OCI-LY3 (cell line): Measurements from ENCODE around the gene SAMD5.

Experiments used
- H2AFZ ChIP-seq: fragments of 200-600, 300-600 bp; shearing (Covaris generic); 2 replicates; pipeline ENCODE4 v1.6.0; 2014; ENCODE audit warnings: antibody characterized with exemption, low read depth, low read length
- H3K27ac ChIP-seq: fragments of 200-600, 300-600 bp; sonication (generic); 2 replicates; pipeline ENCODE4 v1.5.1; 2014; ENCODE audit warnings: mild to moderate bottlenecking, low read length, moderate library complexity, mixed read lengths
- H3K27me3 ChIP-seq: fragments of 200-600, 300-600 bp; sonication (generic); 2 replicates; pipeline ENCODE4 v1.6.1; 2014; ENCODE audit warnings: low read depth, low read length, mixed read lengths
- H3K36me3 ChIP-seq: fragments of 200-600, 300-600 bp; sonication (generic); replicated peaks from 2 replicates; pipeline ENCODE3; 2014; ENCODE audit warnings: low read depth, low read length, mixed read lengths
- H3K4me1 ChIP-seq: fragments of 300-600, 200-600 bp; sonication (generic); 2 replicates; pipeline ENCODE4 v1.6.1; 2014; ENCODE audit warnings: low read length, mixed read lengths
- H3K4me2 ChIP-seq: fragments of 200-600, 300-600 bp; sonication (generic); 2 replicates; pipeline ENCODE4 v1.6.1; 2014; ENCODE audit warnings: low read length, mixed read lengths
- H3K4me3 ChIP-seq: fragments of 300-600, 200-600 bp; sonication (generic); 2 replicates; pipeline ENCODE4 v1.5.1; 2014; ENCODE audit warnings: antibody characterized with exemption, mild to moderate bottlenecking, low read length, moderate library complexity
- H3K79me2 ChIP-seq: fragments of 300-600, 200-600 bp; shearing (Covaris generic); 2 replicates; pipeline ENCODE4 v1.6.1; 2014; ENCODE audit warnings: mild to moderate bottlenecking, low read length, mixed read lengths
- H3K9ac ChIP-seq: fragments of 300-600, 200-600 bp; shearing (Covaris generic); 2 replicates; pipeline ENCODE4 v1.6.0; 2014; ENCODE audit warnings: mild to moderate bottlenecking, low read length, moderate library complexity
- H3K9me3 ChIP-seq: fragments of 200-600, 300-600 bp; shearing (Covaris generic); 2 replicates; pipeline ENCODE4 v1.6.1; 2014; ENCODE audit warnings: low read length, mixed read lengths; ENCODE audit not compliant: insufficient read depth
- H4K20me1 ChIP-seq: fragments of 200-600, 300-600 bp; sonication (generic); 2 replicates; pipeline ENCODE4 v1.6.1; 2016; ENCODE audit warnings: low read length, mixed read lengths; ENCODE audit not compliant: insufficient read depth
- CTCF ChIP-seq: fragments of 200-600, 300-600 bp; sonication (generic); IDR thresholded peaks from 2 replicates; pipeline ENCODE4 v1.5.1; 2014; ENCODE audit warnings: antibody characterized with exemption, low read length, low read depth
- EZH2phosphoT487 ChIP-seq: fragments of 200-600 bp; shearing (Covaris generic); IDR thresholded peaks from 2 replicates; pipeline ENCODE4 v1.6.1; 2018; ENCODE audit warnings: antibody characterized with exemption, mixed run types, low read depth

SAMD5 gene

DNA sequence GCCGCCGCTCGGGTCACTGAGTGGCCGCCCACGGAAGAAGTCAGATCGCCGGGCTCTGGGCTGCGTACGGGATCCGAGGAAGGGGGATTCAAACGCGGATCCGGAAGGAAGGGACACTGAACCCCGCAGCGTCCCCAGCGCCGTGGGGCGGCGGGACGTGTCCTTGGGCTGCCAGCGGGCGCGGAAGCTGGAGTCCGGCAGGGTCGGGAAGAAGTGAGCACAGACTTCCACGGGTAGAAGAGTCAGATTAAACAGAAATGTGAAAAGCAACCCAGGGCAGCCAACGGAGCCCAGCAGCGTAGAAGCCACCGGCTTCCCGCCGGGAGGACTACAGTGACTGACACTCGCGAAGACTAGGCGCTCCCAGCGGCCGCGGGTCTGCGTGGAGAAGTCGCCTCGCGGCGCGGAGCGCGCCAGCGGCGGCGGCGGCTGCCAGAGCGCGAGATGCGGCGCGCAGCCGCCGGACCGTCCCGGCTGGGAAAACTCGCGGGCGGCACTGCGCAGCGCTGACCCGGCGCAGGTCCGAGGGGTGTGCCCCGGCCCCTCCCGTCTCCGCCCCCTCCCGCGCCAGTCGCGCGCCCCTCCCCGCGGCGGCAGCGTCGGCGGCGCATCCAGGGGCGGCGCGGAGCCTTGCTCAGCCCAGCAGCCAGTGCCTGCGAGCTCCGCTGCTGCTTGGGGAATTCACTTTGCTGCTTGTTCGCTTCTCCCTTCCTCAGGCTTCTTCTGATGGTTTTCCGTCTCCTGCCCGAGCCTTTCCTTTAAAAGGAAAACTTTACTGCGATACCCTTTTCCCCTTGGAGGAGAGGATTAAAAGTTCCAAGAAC is at the start of gene SAMD5:
Gene SAMD5 (plus strand): TSS at position 649 of the 824 bp plus-strand sequence. CDS start 239 bp downstream, outside the sequence.
- H3K4me1 ChIP-seq: no peaks in the 10 kb centered on the region
- no peak within 1 kb of the TSS for H3K4me3 ChIP-seq
- no peak within 1 kb of the TSS for H2AFZ ChIP-seq
- H3K9me3 ChIP-seq: no peaks in the 10 kb centered on the region
- H4K20me1 ChIP-seq: no peaks in the 10 kb centered on the region
- H3K36me3 ChIP-seq: no peaks in the 10 kb centered on the region
- no peak for TF ChIP-seq EZH2phosphoT487
- no peak for TF ChIP-seq CTCF
- H3K27me3 ChIP-seq: no peaks in the 10 kb centered on the region
- no peaks in the 10 kb centered on the region for H3K79me2 ChIP-seq
- H3K4me2 ChIP-seq: no peak within 1 kb of the TSS
- H3K27ac ChIP-seq: no peak within 1 kb of the TSS
- H3K9ac ChIP-seq: no peak within 1 kb of the TSS

GRCh38 chr6:147459780-147460179 is 48.7 kb upstream of the SAMD5 start:
- TF ChIP-seq EZH2phosphoT487: no peak

DNA sequence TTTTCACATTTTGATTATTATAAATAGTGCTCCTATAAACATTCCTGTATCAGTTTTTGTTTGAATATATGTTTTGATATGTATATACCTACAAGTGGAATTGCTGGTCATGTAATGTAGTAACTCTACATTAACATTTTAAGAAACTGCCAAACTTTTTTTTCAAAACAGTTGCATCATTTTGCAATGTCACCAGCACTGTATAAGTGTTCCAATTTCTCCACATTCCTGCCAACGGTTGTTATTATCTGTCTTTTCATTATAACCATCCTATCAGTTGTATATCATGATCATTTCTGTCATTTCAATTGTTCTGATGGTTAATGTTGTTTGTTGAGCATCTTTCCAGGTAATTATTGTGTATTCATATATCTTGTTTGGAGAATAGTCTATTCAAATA is 44.8 kb upstream of the SAMD5 start:
- Histone ChIP-seq H3K9ac (no peak overlapping the region), H3K9me3 (no peaks in the 10 kb centered on the region), H3K79me2 (no peaks in the 10 kb centered on the region), H3K4me1 (0 out of 2 replicates have a peak, but pooled peaks cover 2% of the 10 kb centered on the region), H3K27me3 (no peaks in the 10 kb centered on the region), H3K4me3 (no peak overlapping the region), H3K36me3 (no peaks in the 10 kb centered on the region), H2AFZ (no peak overlapping the region), H3K27ac (no peak overlapping the region), H3K4me2 (no peak overlapping the region), H4K20me1 (no peaks in the 10 kb centered on the region)
- TF ChIP-seq EZH2phosphoT487: no peak
- no peak for TF ChIP-seq CTCF

More at GRCh38 chr6:147459780-147460179, 48.7 kb upstream of the SAMD5 start:
- Histone ChIP-seq H3K36me3 (no peaks in the 10 kb centered on the region), H3K27me3 (no peaks in the 10 kb centered on the region), H3K9me3 (no peaks in the 10 kb centered on the region), H2AFZ (no peak overlapping the region), H3K9ac (no peak overlapping the region), H4K20me1 (no peaks in the 10 kb centered on the region), H3K4me1 (0 out of 2 replicates have a peak, but pooled peaks cover 2% of the 10 kb centered on the region), H3K79me2 (no peaks in the 10 kb centered on the region), H3K4me3 (no peak overlapping the region), H3K27ac (no peak overlapping the region), H3K4me2 (no peak overlapping the region)

- H3K27me3 ChIP-seq: no peaks in the 10 kb centered on the region
- no peak overlapping the region for H2AFZ ChIP-seq
- H3K9ac ChIP-seq: no peak overlapping the region
- no peaks in the 10 kb centered on the region for H3K9me3 ChIP-seq
- no peak overlapping the region for H3K4me2 ChIP-seq
- no peak overlapping the region for H3K27ac ChIP-seq
- H3K36me3 ChIP-seq: no peaks in the 10 kb centered on the region
- no peaks in the 10 kb centered on the region for H3K79me2 ChIP-seq
- H3K4me1 ChIP-seq: no peaks in the 10 kb centered on the region
- H3K4me3 ChIP-seq: no peak overlapping the region
- no peaks in the 10 kb centered on the region for H4K20me1 ChIP-seq
- TF ChIP-seq EZH2phosphoT487 (no peak), CTCF (no peak)
Measured at GRCh38 chr6:147467428-147467827, 41.1 kb upstream of the SAMD5 start.
